ENCODE measurements around the gene RFX3.
A peak's percentile ranks its signal among the peaks of the same experiment; 100 is the strongest.

RFX3 gene

DNA sequence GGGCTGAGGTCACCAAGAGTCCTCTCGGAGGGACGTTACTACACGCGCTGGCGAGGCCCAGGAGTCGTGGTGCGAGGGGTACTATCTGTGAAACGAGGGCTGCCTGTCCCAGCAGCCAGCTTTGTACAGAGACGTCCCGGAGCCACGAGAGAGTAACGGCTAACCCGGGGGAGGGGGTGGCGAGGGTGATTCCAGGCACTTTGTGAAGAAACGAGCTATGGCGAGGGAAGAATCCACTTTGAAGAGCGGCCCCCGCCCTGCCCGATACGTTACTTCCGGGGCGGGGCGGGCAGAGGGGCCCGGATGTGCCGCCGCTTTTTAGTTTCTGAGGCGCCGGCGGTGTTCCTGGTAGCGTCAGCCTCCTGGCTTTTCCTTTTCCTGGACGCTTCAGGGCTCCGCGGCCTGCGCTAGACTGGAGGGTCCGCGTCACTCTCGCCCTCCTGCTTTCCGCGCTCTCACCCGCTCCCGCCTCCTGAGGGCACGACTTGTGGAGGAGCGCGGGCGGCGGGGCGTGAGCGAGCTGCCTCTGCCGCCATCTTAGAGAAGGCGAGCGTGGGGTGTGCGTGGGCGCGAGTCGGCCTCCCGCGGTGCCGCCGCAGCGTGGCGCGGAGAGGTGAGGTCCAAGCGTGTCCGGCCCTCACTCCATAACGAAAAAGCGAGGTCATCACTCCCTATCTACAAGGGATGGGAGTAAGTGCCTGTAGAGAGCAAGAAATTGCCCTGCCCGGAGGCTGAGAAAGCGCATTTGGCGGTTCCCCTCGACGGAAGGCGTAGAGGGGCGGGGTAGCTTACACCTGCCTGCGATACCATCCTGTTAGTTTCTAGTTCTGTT is 580 bp upstream of the RFX3 start:
- TF ChIP-seq, protein P1, sequence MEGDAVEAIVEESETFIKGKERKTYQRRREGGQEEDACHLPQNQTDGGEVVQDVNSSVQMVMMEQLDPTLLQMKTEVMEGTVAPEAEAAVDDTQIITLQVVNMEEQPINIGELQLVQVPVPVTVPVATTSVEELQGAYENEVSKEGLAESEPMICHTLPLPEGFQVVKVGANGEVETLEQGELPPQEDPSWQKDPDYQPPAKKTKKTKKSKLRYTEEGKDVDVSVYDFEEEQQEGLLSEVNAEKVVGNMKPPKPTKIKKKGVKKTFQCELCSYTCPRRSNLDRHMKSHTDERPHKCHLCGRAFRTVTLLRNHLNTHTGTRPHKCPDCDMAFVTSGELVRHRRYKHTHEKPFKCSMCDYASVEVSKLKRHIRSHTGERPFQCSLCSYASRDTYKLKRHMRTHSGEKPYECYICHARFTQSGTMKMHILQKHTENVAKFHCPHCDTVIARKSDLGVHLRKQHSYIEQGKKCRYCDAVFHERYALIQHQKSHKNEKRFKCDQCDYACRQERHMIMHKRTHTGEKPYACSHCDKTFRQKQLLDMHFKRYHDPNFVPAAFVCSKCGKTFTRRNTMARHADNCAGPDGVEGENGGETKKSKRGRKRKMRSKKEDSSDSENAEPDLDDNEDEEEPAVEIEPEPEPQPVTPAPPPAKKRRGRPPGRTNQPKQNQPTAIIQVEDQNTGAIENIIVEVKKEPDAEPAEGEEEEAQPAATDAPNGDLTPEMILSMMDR (IDR thresholded peaks at IDR 0.05; ENCODE audit: insufficient read depth, low read length, poor library complexity, severe bottlenecking): no peak
- TF ChIP-seq EZH2phosphoT487 (conservative IDR thresholded peaks at IDR 0.05; ENCODE audit: low read length): no peak
- Histone ChIP-seq H2AFZ (ENCODE audit: low read depth, low read length, severe bottlenecking) (peak overlapping the region; percentile 59), H3K79me2 (ENCODE audit: insufficient read depth, low read length) (peaks cover 61% of the 10 kb centered on the region)

DNA sequence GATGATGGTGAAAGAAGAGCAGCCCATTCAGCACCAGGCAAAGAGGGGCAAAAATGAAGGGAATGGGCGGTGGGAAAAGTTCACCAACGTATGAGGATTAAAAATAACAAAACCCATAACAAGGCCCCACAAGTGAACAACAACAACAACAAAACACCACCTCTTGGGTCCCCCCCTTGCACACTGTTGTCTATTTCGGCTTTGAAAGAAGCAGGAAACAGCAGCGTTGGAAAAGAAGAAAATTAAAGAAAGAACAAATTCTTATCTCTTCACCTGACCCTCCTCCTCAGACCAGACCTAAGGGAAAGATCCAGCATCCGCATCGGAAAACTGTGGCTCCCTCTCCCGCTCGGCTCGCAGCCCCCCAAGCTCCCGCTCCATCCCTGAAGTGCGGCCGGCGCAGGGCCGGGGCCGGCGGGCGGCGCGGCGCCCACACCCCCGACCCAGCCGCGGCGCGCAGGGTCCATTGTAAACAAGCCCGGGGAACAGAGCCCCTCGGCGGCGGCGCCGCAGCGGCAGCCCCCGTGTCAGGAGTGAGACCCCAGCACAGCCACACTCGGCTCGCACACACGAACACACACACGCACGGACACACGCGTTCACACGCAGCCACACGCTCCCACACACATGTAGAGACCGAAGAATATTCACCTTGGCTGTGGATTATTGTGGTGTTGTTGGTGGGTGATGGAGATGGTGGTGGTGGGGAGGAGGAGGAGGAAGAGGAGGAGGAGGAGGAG is 535 bp downstream of the RFX3 start:
- TF ChIP-seq, protein P1 (IDR thresholded peaks at IDR 0.05; ENCODE audit: insufficient read depth, low read length, poor library complexity, severe bottlenecking): no peak
- TF ChIP-seq EZH2phosphoT487 (conservative IDR thresholded peaks at IDR 0.05; ENCODE audit: low read length): no peak
- Histone ChIP-seq H3K4me3 (ENCODE audit: insufficient read depth, low read length, poor library complexity, severe bottlenecking) (peak overlapping the region; percentile 80), H3K36me3 (ENCODE audit: low read length) (peaks cover 21% of the 10 kb centered on the region), H3K27me3 (ENCODE audit: low read length) (no peaks in the 10 kb centered on the region), H3F3A (ENCODE audit: insufficient read depth) (peaks cover 15% of the 10 kb centered on the region; the same call in 1 of the 2 replicates), H3K4me2 (ENCODE audit: low read depth, low read length, poor library complexity, severe bottlenecking) (peak overlapping the region; percentile 97), H3K79me2 (ENCODE audit: insufficient read depth, low read length) (peaks cover 70% of the 10 kb centered on the region), H3K9ac (ENCODE audit: low read length) (peak overlapping the region; percentile 87), H3K9me3 (ENCODE audit: insufficient read depth, low read length) (no peaks in the 10 kb centered on the region), H4K20me1 (ENCODE audit: low read depth, low read length) (no peaks in the 10 kb centered on the region), H2AFZ (ENCODE audit: low read depth, low read length, severe bottlenecking) (peak overlapping the region; percentile 52), H3K9me2 (replicated peaks; ENCODE audit: insufficient read depth, low read length) (no peaks in the 10 kb centered on the region), H3K27ac (ENCODE audit: low read depth, low read length) (peak overlapping the region; percentile 97)

More for the DNA sequence above, 580 bp upstream of the RFX3 start:
- Histone ChIP-seq H3K27me3 (ENCODE audit: low read length) (no peaks in the 10 kb centered on the region), H3K9me2 (replicated peaks; ENCODE audit: insufficient read depth, low read length) (no peaks in the 10 kb centered on the region), H3K36me3 (ENCODE audit: low read length) (peaks cover 18% of the 10 kb centered on the region), H3F3A (ENCODE audit: insufficient read depth) (peaks cover 15% of the 10 kb centered on the region; the same call in 1 of the 2 replicates), H4K20me1 (ENCODE audit: low read depth, low read length) (no peaks in the 10 kb centered on the region), H3K4me3 (ENCODE audit: insufficient read depth, low read length, poor library complexity, severe bottlenecking) (peak overlapping the region; percentile 80), H3K4me2 (ENCODE audit: low read depth, low read length, poor library complexity, severe bottlenecking) (peak overlapping the region; percentile 81), H3K27ac (ENCODE audit: low read depth, low read length) (peak overlapping the region; percentile 97), H3K9ac (ENCODE audit: low read length) (peak overlapping the region; percentile 87), H3K9me3 (ENCODE audit: insufficient read depth, low read length) (no peaks in the 10 kb centered on the region)

- peaks cover 52% of the 10 kb centered on the region for H3K79me2 ChIP-seq (ENCODE audit: insufficient read depth, low read length)
- H3K4me2 ChIP-seq (ENCODE audit: low read depth, low read length, poor library complexity, severe bottlenecking): peak overlapping the region; percentile 97
- no peak overlapping the region for H3K4me3 ChIP-seq (ENCODE audit: insufficient read depth, low read length, poor library complexity, severe bottlenecking)
Observed at GRCh38 chr9:3521966-3522365, 3.8 kb downstream of the RFX3 start.

More at GRCh38 chr9:3521966-3522365, 3.8 kb downstream of the RFX3 start:
- no peaks in the 10 kb centered on the region; the same call in 1 of the 2 replicates for H4K20me1 ChIP-seq (ENCODE audit: low read depth, low read length)
- TF ChIP-seq, protein P1 (IDR thresholded peaks at IDR 0.05; ENCODE audit: insufficient read depth, low read length, poor library complexity, severe bottlenecking): no peak
- no peak for TF ChIP-seq EZH2phosphoT487 (conservative IDR thresholded peaks at IDR 0.05; ENCODE audit: low read length)
- H3K9ac ChIP-seq (ENCODE audit: low read length): no peak overlapping the region
- peaks cover 13% of the 10 kb centered on the region for H3K36me3 ChIP-seq (ENCODE audit: low read length)
- no peaks in the 10 kb centered on the region for H3K27me3 ChIP-seq (ENCODE audit: low read length)
- H3K9me2 ChIP-seq (replicated peaks; ENCODE audit: insufficient read depth, low read length): no peaks in the 10 kb centered on the region
- H3K27ac ChIP-seq (ENCODE audit: low read depth, low read length): no peak overlapping the region
- H2AFZ ChIP-seq (ENCODE audit: low read depth, low read length, severe bottlenecking): no peak overlapping the region
- no peaks in the 10 kb centered on the region for H3K9me3 ChIP-seq (ENCODE audit: insufficient read depth, low read length)
- H3F3A ChIP-seq (ENCODE audit: insufficient read depth): peaks cover 8% of the 10 kb centered on the region; the same call in 1 of the 2 replicates

All from SU-DHL-6 (cell line).